ENCODE data around the gene SOX11.

The SOX11 gene

GRCh38 chr2:5697562-5697961 is 5.4 kb downstream of the SOX11 start:
- Histone ChIP-seq H3K9me2 (ENCODE audit: low read depth, low read length) (no peaks in the 10 kb centered on the region), H3K27ac (ENCODE audit: low read depth, low read length, poor library complexity, severe bottlenecking) (no peak overlapping the region), H2AFZ (ENCODE audit: low read length) (no peak overlapping the region), H4K20me1 (ENCODE audit: insufficient read depth, low read length) (no peaks in the 10 kb centered on the region), H3K4me2 (ENCODE audit: low read length) (no peak overlapping the region), H3K79me2 (ENCODE audit: insufficient read depth, low read length) (no peaks in the 10 kb centered on the region), H3K36me3 (ENCODE audit: insufficient read depth, low read length) (no peaks in the 10 kb centered on the region), H3K4me1 (ENCODE audit: insufficient read depth, low read length, severe bottlenecking) (peaks cover 10% of the 10 kb centered on the region), H3K9me3 (ENCODE audit: low read length) (no peaks in the 10 kb centered on the region), H3K4me3 (ENCODE audit: low read depth, low read length, poor library complexity, severe bottlenecking) (no peak overlapping the region), H3K9ac (ENCODE audit: low read length) (no peak overlapping the region), H3K27me3 (ENCODE audit: insufficient read depth, low read length) (no peaks in the 10 kb centered on the region), H3F3A (ENCODE audit: insufficient read depth, low read length) (no peaks in the 10 kb centered on the region)
- TF ChIP-seq EZH2 (IDR thresholded peaks at IDR 0.05; ENCODE audit: borderline replicate concordance, low read length): no peak
- no peak for TF ChIP-seq CTCF (IDR thresholded peaks at IDR 0.05; ENCODE audit: low read length)

- no peak overlapping the region for H3K4me3 ChIP-seq (ENCODE audit: low read depth, low read length, poor library complexity, severe bottlenecking)
- no peaks in the 10 kb centered on the region for H3F3A ChIP-seq (ENCODE audit: insufficient read depth, low read length)
- no peak overlapping the region for H3K27ac ChIP-seq (ENCODE audit: low read depth, low read length, poor library complexity, severe bottlenecking)
- H3K9me2 ChIP-seq (ENCODE audit: low read depth, low read length): no peaks in the 10 kb centered on the region
- no peak overlapping the region for H3K9ac ChIP-seq (ENCODE audit: low read length)
- no peak overlapping the region for H2AFZ ChIP-seq (ENCODE audit: low read length)
- no peaks in the 10 kb centered on the region for H3K79me2 ChIP-seq (ENCODE audit: insufficient read depth, low read length)
- peaks cover 10% of the 10 kb centered on the region for H3K4me1 ChIP-seq (ENCODE audit: insufficient read depth, low read length, severe bottlenecking)
- TF ChIP-seq EZH2 (IDR thresholded peaks at IDR 0.05; ENCODE audit: borderline replicate concordance, low read length) (no peak), CTCF (IDR thresholded peaks at IDR 0.05; ENCODE audit: low read length) (no peak)
- no peak overlapping the region for H3K4me2 ChIP-seq (ENCODE audit: low read length)
- H3K9me3 ChIP-seq (ENCODE audit: low read length): no peaks in the 10 kb centered on the region
- H3K27me3 ChIP-seq (ENCODE audit: insufficient read depth, low read length): no peaks in the 10 kb centered on the region
- H4K20me1 ChIP-seq (ENCODE audit: insufficient read depth, low read length): no peaks in the 10 kb centered on the region
- H3K36me3 ChIP-seq (ENCODE audit: insufficient read depth, low read length): no peaks in the 10 kb centered on the region
Measured at GRCh38 chr2:5698134-5698533, 6.0 kb downstream of the SOX11 start.

- Histone ChIP-seq H2AFZ (ENCODE audit: low read length) (no peak overlapping the region), H3K4me2 (ENCODE audit: low read length) (no peak overlapping the region), H3K27ac (ENCODE audit: low read depth, low read length, poor library complexity, severe bottlenecking) (no peak overlapping the region), H3K9me3 (ENCODE audit: low read length) (no peaks in the 10 kb centered on the region), H3K27me3 (ENCODE audit: insufficient read depth, low read length) (no peaks in the 10 kb centered on the region), H3K79me2 (ENCODE audit: insufficient read depth, low read length) (no peaks in the 10 kb centered on the region), H3K9me2 (ENCODE audit: low read depth, low read length) (no peaks in the 10 kb centered on the region), H4K20me1 (ENCODE audit: insufficient read depth, low read length) (no peaks in the 10 kb centered on the region), H3K4me1 (ENCODE audit: insufficient read depth, low read length, severe bottlenecking) (peaks cover 10% of the 10 kb centered on the region), H3K36me3 (ENCODE audit: insufficient read depth, low read length) (no peaks in the 10 kb centered on the region), H3K9ac (ENCODE audit: low read length) (no peak overlapping the region), H3K4me3 (ENCODE audit: low read depth, low read length, poor library complexity, severe bottlenecking) (no peak overlapping the region), H3F3A (ENCODE audit: insufficient read depth, low read length) (no peaks in the 10 kb centered on the region)
- TF ChIP-seq EZH2 (IDR thresholded peaks at IDR 0.05; ENCODE audit: borderline replicate concordance, low read length) (no peak), CTCF (IDR thresholded peaks at IDR 0.05; ENCODE audit: low read length) (no peak)
Measured at GRCh38 chr2:5699963-5700362, 7.8 kb downstream of the SOX11 start.
